Left colon (tissue), 2 donors: Measurements from ENCODE around the gene NADSYN1. TPM values are rescaled to one million over a fixed set of nuclear protein-coding genes. Genes with fewer than 3 reads are reported as not detected.

Source experiments
- ATAC-seq: fragments of 200-7000 bp; cut with Tn5 transposase; one replicate; pipeline ENCODE4 v1.9.1; 2020; ENCODE audit warnings: mild to moderate bottlenecking, moderate library complexity
- DNase-seq, 2 donors: peaks; one replicate each; pipeline ENCODE4 v3.0.0-alpha.2; 2020
- intact Hi-C, 2 donors: fragments of 100-400 bp; cut with DNase I in 1 of 2; cut with micrococcal nuclease in 1 of 2; formaldehyde crosslinking; loops; one replicate each; pipeline versions ENCODE4 v1.11.2 to v1.14.0; 2022; cut with DNase I, micrococcal nuclease
- total RNA-seq, 2 donors: library from RNA; stranded (reverse); fragmentation: NEBNext Ultra II Directional; extraction: Animal tissue kit (Norgen Biotek cat#: 25700); gene quantifications; one replicate each; pipeline ENCODE4 v1.2.1, GENCODE V29; 2021
- donor health status: DM: no; HTN: no; CAD: no.
- donor health status: DM: yes; HTN: yes; CAD: no.

Gene NADSYN1
- total RNA-seq, 2 donors from 2014 or later, result 140 to 165 TPM

DNA sequence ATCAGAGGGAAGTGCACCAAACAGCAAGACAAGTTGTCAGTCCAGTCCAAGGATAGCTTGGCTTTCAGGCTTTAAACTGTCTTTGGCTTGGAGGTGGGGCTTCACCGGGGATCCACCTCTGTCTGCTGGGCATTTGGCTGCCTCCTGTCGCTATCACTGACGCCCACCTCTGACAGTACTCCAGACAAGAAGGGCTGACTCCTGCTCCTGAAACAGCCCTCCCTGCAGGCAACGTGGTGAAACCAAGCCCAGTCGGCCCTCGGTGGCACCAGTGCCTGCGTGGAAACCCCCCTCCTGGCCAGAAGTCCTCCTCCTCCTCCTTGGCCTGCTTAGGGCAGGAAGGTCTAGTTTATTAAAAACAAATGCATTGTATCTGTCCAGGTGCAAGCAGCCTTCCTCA is 21.7 kb upstream of the NADSYN1 start:
- ATAC-seq, result no peak
- intact Hi-C loops, result no loop called here
- no peak for DNase-seq

DNA sequence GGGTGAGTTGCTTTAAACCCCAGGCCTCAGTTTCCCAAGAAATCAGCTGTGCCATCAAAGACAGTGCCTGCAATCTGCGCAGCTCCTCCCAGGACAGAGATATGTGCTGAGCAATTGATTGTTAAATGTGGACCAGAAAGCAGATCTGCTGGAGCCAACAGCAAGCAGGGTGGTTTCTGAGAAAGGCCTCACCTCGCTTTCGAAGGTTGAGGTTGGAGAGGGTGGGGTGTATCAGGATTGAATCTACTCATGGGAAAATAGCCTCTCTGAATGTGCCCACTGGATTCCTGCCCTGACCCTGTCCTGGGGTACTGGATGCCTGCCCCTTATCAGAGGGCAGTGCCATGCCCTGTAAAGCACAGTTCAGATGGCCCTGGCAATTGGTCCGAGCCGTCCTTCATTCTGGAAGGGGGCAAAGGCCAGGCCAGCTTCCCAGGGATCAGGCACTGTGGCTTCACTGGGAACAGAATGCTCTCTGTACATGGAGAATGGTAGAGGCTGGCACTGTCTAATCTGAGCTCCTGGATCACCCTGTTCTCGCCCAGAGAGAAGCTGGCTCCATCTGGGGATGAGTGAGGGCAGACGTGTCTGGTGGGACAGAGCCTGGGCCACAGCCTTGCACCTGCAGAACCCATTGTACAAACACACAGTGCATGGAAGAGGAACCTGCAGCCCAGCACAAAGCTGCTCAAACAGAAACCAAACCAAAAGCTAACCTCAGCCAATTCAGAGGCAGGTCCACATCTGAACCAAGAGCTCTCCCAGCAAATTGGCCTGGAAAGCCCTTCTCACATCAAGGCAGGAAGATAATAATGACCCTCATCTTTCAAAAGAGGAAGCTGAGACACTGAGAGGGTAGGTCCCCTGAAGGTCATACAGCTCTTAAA is 20.0 kb upstream of the NADSYN1 start:
- DNase-seq (no peak), ATAC-seq (peak; percentile 38)
- intact Hi-C loops, result no loop called here

DNA sequence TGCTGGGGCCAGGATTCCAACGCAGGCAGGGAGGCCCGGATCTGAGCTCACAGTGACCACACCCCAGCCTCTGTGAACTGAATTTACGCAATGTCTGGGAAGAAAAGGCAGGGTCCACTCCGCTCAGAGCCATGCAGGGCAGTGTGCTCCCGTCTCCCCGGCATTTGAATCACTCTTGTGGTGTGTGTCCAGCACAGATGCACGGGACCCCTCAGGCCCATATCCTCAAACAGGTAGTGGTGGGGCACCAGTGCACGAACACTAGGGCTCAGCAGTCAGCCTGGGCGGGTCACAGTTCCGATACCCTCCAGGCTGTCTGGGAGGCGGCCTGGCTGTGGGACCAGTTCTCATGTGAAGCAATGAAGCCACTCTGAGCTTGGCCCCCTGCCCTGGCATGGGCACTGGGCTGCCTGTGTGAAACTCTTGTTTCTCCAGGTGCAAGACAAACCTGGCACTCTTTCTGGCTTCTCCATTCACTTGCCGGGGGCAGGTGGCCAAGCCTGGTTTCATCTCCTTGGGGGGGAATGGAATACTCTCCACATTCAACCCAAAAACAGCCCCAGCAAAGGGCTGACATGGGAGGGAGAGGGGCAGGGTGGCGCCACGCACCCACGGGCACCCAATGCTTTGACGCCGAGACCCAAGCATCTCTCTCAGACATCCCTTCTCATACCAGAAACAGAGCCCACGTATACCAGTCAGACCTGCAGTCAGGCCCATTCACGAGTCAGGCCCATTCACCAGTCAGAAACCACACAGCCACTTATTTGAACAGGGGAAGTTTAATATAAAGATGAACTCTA is 19.2 kb upstream of the NADSYN1 start:
- DNase-seq, result peak; percentile 56 to 80
- ATAC-seq, result peak; percentile 89
- intact Hi-C loops, result no loop called here

- no peak for ATAC-seq
- intact Hi-C loops, result no loop called here
- no peak for DNase-seq
Observed at GRCh38 chr11:71434576-71435130, 18.4 kb upstream of the NADSYN1 start.

- ATAC-seq, result no peak
- intact Hi-C loops, result no loop called here
Observed at GRCh38 chr11:71435278-71435951, 17.6 kb upstream of the NADSYN1 start.

DNA sequence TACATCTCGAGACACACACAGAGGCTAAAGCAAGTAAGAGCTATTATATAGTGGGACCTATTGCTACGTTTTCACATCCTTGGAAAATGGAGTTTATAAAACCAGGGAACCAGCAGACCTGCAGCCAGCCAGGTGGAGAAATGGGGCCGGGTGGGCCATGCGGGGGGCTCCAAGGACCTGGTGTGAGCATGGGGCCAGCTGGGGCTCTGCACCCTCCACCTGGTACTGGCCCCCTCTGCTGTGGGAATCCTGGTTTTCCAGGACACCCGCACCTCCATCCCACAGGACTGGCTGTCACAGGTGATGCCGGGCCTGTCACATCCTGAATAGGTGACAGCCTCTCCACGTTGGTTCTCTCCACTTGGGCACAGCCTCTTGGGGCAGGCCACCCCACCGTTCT is 16.1 kb upstream of the NADSYN1 start:
- intact Hi-C loops, result no loop called here
- ATAC-seq (no peak), DNase-seq (no peak)

More at GRCh38 chr11:71435278-71435951, 17.6 kb upstream of the NADSYN1 start:
- no peak for DNase-seq

DNA sequence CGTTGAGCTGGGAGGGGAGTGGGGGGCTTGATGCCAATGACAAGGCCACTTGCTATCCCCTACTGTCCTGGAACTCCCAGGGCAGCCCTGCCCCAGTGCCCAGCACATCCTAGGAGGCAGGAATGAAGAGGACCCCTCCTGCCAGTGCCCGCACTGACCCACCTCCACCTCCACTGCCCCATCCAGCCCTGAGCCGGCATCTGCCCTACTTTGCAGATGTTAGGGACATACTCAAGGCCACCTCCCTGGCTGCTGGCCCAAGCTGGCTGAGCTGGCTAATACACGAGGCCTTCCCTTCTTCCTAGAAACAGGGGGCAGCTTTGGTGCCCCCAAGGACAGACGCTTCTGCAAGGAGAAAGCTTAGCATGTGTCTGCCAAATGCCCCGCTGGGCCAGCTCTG is 15.6 kb upstream of the NADSYN1 start:
- intact Hi-C loops, result no loop called here
- DNase-seq (no peak), ATAC-seq (no peak)

- ATAC-seq (no peak), DNase-seq (no peak)
- intact Hi-C loops, result no loop called here
Observed at GRCh38 chr11:71437879-71438278, 15.1 kb upstream of the NADSYN1 start.

DNA sequence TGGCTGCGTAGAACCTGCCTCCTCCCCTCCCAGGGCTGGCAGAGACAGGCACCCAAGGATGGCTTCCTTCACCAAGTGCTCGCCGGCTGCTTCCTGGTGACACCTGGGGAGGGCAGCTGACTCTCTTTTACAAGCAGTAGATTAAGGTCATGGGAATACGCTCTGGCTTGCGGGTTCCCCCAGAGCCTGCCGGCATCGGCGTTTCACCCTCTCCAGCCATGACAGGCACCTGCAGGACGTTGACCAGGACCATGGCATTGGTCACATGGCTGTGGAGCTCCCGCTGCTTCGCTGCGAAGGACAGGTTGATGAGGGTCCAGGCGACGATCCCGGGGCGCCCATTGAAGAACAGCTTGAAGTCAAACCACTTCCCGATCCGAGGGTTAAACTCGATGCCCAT is 14.4 kb upstream of the NADSYN1 start:
- DNase-seq (peak in 1 of 2 donors; percentile 21), ATAC-seq (no peak)
- intact Hi-C loops, result no loop called here

GRCh38 chr11:71440021-71440755 is 12.8 kb upstream of the NADSYN1 start:
- DNase-seq (peak in 1 of 2 donors; percentile 4), ATAC-seq (no peak)
- intact Hi-C loops, result no loop called here

- peak in 1 of 2 donors; percentile 9 for DNase-seq
- intact Hi-C loops, result no loop called here
- ATAC-seq, result no peak
Observed at GRCh38 chr11:71441251-71441650, 11.8 kb upstream of the NADSYN1 start.

- DNase-seq (peak in 1 of 2 donors; percentile 14), ATAC-seq (no peak)
- intact Hi-C loops, result no loop called here
Observed at GRCh38 chr11:71442123-71442522, 10.9 kb upstream of the NADSYN1 start.

- intact Hi-C loops, result no loop called here
- DNase-seq (peak in 1 of 2 donors; percentile 1), ATAC-seq (no peak)
Observed at GRCh38 chr11:71442880-71443279, 10.1 kb upstream of the NADSYN1 start.

GRCh38 chr11:71443736-71444445 is 9.1 kb upstream of the NADSYN1 start:
- intact Hi-C loops, result no loop called here
- DNase-seq, result peak in 1 of 2 donors; percentile 19
- ATAC-seq, result no peak

GRCh38 chr11:71444811-71445210 is 8.2 kb upstream of the NADSYN1 start:
- no peak for ATAC-seq
- peak in 1 of 2 donors; percentile 4 for DNase-seq
- intact Hi-C loops, result no loop called here

DNA sequence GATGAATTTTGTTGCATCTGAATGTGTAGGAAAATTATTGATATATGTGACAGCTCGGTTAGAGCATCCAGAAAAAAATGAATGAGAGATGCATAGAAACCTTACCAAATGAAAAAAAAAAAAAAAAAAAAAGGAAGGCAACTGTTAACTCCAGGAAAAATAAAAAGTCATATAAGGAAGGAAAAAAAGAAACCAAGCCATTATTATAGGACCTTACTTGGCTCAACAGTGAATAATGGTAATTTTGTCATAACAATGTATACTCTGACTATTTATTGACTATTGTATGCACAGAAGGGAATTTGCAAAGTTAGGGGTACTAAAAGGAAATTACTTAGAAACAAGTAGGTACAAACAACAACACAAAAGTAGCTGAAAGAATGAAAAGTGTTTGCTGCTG is 6.9 kb upstream of the NADSYN1 start:
- DNase-seq, result no peak
- no peak for ATAC-seq
- intact Hi-C loops, result no loop called here

- DNase-seq (peak; percentile 42 to 49), ATAC-seq (peak; percentile 24)
- intact Hi-C loops, result no loop called here
Observed at GRCh38 chr11:71446942-71447688, 5.9 kb upstream of the NADSYN1 start.
